ENCODE data around the gene ZBTB34. TPM values are rescaled to one million over a fixed set of nuclear protein-coding genes. Genes with fewer than 3 reads are reported as not detected.

The ZBTB34 gene
- total RNA-seq, 1 experiment from 2014 or later, result 15.8 TPM

GRCh38 chr9:126894052-126894603 lies 33.7 kb downstream of the ZBTB34 start:
- H3K18ac ChIP-seq (ENCODE audit: insufficient read length, low read depth, low read length), result no peak overlapping the region
- H3K4me2 ChIP-seq (ENCODE audit: insufficient read depth, insufficient read length, low read length), result no peak overlapping the region
- 0 out of 4 replicates have a peak, but pooled peaks cover 0 to 6% of the 10 kb centered on the region in 2 experiments for H3K4me1 Mint-ChIP-seq
- no peak overlapping the region for H2AK5ac ChIP-seq (ENCODE audit: insufficient read length, low read length)
- H3K23me2 ChIP-seq (ENCODE audit: insufficient read length, low read depth, low read length, poor library complexity, severe bottlenecking), result no peaks in the 10 kb centered on the region
- H3K36me3 Mint-ChIP-seq (ENCODE audit: insufficient read depth in 1 of 3, low read depth in 3 of 3), result no peaks in the 10 kb centered on the region
- H3T11ph ChIP-seq (ENCODE audit: low read length), result no peak overlapping the region
- H3K9me3 Mint-ChIP-seq, result no peaks in the 10 kb centered on the region
- H3K9ac ChIP-seq (ENCODE audit: extremely low read depth, insufficient read length, low read length), result no peak overlapping the region
- H3K79me1 ChIP-seq (ENCODE audit: insufficient read depth, low read depth, low read length, poor library complexity, severe bottlenecking), result no peaks in the 10 kb centered on the region
- no peak overlapping the region for H4K91ac ChIP-seq (ENCODE audit: insufficient read length, low read depth, low read length)
- peaks cover 2% of the 10 kb centered on the region for H3K27me3 Mint-ChIP-seq (ENCODE audit: low read depth)
- no peak overlapping the region for H2BK20ac ChIP-seq (ENCODE audit: low read depth, low read length, poor library complexity, severe bottlenecking)
- no peak overlapping the region for H4K8ac ChIP-seq (replicated peaks; ENCODE audit: insufficient read length, low read depth, low read length)
- no peaks in the 10 kb centered on the region for H3K9me3 ChIP-seq (ENCODE audit: control insufficient read depth, low read depth, low read length)
- H3K4me3 Mint-ChIP-seq, result no peak overlapping the region
- no peak overlapping the region for H2AFZ ChIP-seq (ENCODE audit: low read length)
- TF ChIP-seq CTCF (conservative IDR thresholded peaks at IDR 0.05), result no peak
- no peak overlapping the region for H3K4ac ChIP-seq (ENCODE audit: low read depth, low read length)
- no peak overlapping the region; a peak in 2 of 7 replicates for H3K27ac Mint-ChIP-seq
- no peak overlapping the region for H3K27ac ChIP-seq (ENCODE audit: insufficient read length, low read depth, low read length)
- no peak overlapping the region for H2BK15ac ChIP-seq (ENCODE audit: low read depth, low read length)
- H2BK5ac ChIP-seq (ENCODE audit: insufficient read length, low read length), result no peak overlapping the region
- no peak overlapping the region for H3K56ac ChIP-seq (ENCODE audit: insufficient read length, low read depth, low read length)
- H2BK120ac ChIP-seq (ENCODE audit: low read depth, low read length, poor library complexity, severe bottlenecking), result no peak overlapping the region
- no peaks in the 10 kb centered on the region for H3K4me1 ChIP-seq (ENCODE audit: insufficient read depth, low read length)
- no peaks in the 10 kb centered on the region for H3K79me2 ChIP-seq (ENCODE audit: insufficient read depth, low read length)
- H4K20me1 ChIP-seq (ENCODE audit: control insufficient read depth, insufficient read depth, insufficient read length), result no peaks in the 10 kb centered on the region
- H2BK12ac ChIP-seq (ENCODE audit: insufficient read length, low read depth, low read length), result no peak overlapping the region
- H4K5ac ChIP-seq (ENCODE audit: insufficient read length, low read depth, low read length), result no peak overlapping the region
- no CpG with 5 or more reads among the region's 4 CpGs for WGBS (ENCODE audit: extremely low coverage, insufficient read length, low lambda C conversion rate)
- no peaks in the 10 kb centered on the region for H3K27me3 ChIP-seq (ENCODE audit: insufficient read depth, low read length)
- no peak overlapping the region for H3K14ac ChIP-seq (ENCODE audit: insufficient read depth, low read length)
- DNase-seq, result no peak
- no peak overlapping the region for H3K23ac ChIP-seq (ENCODE audit: insufficient read length, low read depth, low read length)
